HCT116 (cell line): Measurements from ENCODE around the gene C19orf44. TPM values are rescaled to one million over a fixed set of nuclear protein-coding genes. Genes with fewer than 3 reads are reported as not detected.

Experiments used
- ATAC-seq: fragments of 200-7000 bp; cut with Tn5 transposase; 2 replicates; pipeline ENCODE4 v1.9.1; 2020; ENCODE audit warnings: mild to moderate bottlenecking, moderate library complexity
- BruUV-seq: library from RNA; stranded (reverse); fragments of 400-500 nt; replicated peaks from 2 replicates; lab custom pipeline; 2021; lab: Mats Ljungman, UMichigan
- CTCF ChIA-PET: fragments of 300-600 bp; sonication (Branson Sonifier 250); formaldehyde crosslinking; loops from one replicate; lab custom pipeline; 2021; ENCODE audit warnings: antibody characterized with exemption; lab: Charles Lee
- POLR2A ChIA-PET: fragments of 300-600, 350-600 bp; sonication (Branson Sonifier 250); formaldehyde crosslinking; loops from one replicate; lab custom pipeline; 2021; ENCODE audit warnings: antibody characterized with exemption; lab: Charles Lee
- RAD21 ChIA-PET, 2 experiments: fragments of 300-600 bp; sonication (Branson Sonifier 250); formaldehyde crosslinking; loops; one replicate each; lab custom pipeline; 2023; ENCODE audit warnings: low total read pairs in 2 of 2; ENCODE audit not compliant: uncharacterized antibody in 2 of 2, unreplicated experiment in 2 of 2, low non-redundant PET in 1 of 2; lab: Charles Lee
- DNase-seq: peaks from one replicate; pipeline ENCODE4 v3.0.0-alpha.2; 2010; ENCODE audit warnings: low read depth, low spot score
- H2AFZ ChIP-seq: fragments of 200-600 bp; shearing (Covaris generic), sonication (generic); 2 replicates; pipeline ENCODE4 v1.6.1; 2017; ENCODE audit warnings: low read depth, mixed run types, mixed read lengths, antibody characterized with exemption, low read length; ENCODE audit not compliant: poor library complexity, severe bottlenecking
- H3K27ac ChIP-seq: 2 replicates; pipeline ENCODE4 v1.5.1; 2012; ENCODE audit warnings: low read depth, low read length
- H3K27me3 ChIP-seq: fragments of 200-600 bp; sonication (generic); 2 replicates; pipeline ENCODE4 v1.6.1; 2016; ENCODE audit warnings: mixed run types, low read length, mixed read lengths; ENCODE audit not compliant: insufficient read depth
- H3K36me3 ChIP-seq, 2 experiments: fragments of 200-500 bp in 1 of 2; fragments of 200-600 bp in 1 of 2; sonication (Bioruptor generic) in 1 of 2; sonication (generic) in 1 of 2; 2 replicates each; pipeline versions ENCODE4 v1.5.1 to v1.6.1; 2014 to 2016; ENCODE audit warnings: low read length in 2 of 2, inconsistent platforms in 1 of 2, mixed read lengths in 1 of 2, mixed run types in 1 of 2; ENCODE audit not compliant: insufficient read depth in 2 of 2, control insufficient read depth in 1 of 2
- H3K4me1 ChIP-seq, 2 experiments: fragments of 200-600 bp in 1 of 2; sonication (generic) in 1 of 2; 2 replicates each; pipeline versions ENCODE4 v1.5.1 to v1.6.1; 2012 to 2017; ENCODE audit warnings: low read length in 2 of 2, inconsistent platforms in 1 of 2, mild to moderate bottlenecking in 1 of 2, mixed read lengths in 1 of 2, mixed run types in 1 of 2, moderate library complexity in 1 of 2; ENCODE audit not compliant: insufficient read depth in 2 of 2, control insufficient read depth in 1 of 2
- H3K4me2 ChIP-seq: fragments of 200-600 bp; sonication (generic); 2 replicates; pipeline ENCODE4 v1.6.1; 2017; ENCODE audit warnings: mixed run types, low read length, mixed read lengths
- H3K4me3 ChIP-seq, 2 experiments: fragments of 200-600 bp in 1 of 2; sonication (generic) in 1 of 2; replicated peaks in 1 of 2; 2 replicates each; pipeline ENCODE4 v1.5.1; 2011 to 2016; ENCODE audit warnings: low read length in 2 of 2, control low read depth in 1 of 2, low read depth in 1 of 2, mild to moderate bottlenecking in 1 of 2, mixed read lengths in 1 of 2, mixed run types in 1 of 2
- H3K79me2 ChIP-seq: fragments of 200-600 bp; sonication (generic); 2 replicates; pipeline ENCODE4 v1.6.1; 2017; ENCODE audit warnings: mild to moderate bottlenecking, mixed run types, low read length, moderate library complexity, mixed read lengths; ENCODE audit not compliant: insufficient read depth
- H3K9ac ChIP-seq: fragments of 200-600 bp; sonication (generic); 2 replicates; pipeline ENCODE4 v1.6.1; 2016; ENCODE audit warnings: low read length, mixed read lengths
- H3K9me2 ChIP-seq: fragments of 200-600 bp; sonication (generic), shearing (Covaris generic); 2 replicates; pipeline ENCODE4 v1.6.1; 2017; ENCODE audit warnings: mixed run types, mild to moderate bottlenecking, moderate library complexity; ENCODE audit not compliant: insufficient read depth
- H3K9me3 ChIP-seq, 2 experiments: fragments of 200-500 bp in 1 of 2; fragments of 200-600 bp in 1 of 2; sonication (Bioruptor generic) in 1 of 2; sonication (generic) in 1 of 2; 2 replicates each; pipeline ENCODE4 v1.6.1; 2014 to 2017; ENCODE audit warnings: low read length in 2 of 2, mixed read lengths in 2 of 2, inconsistent platforms in 1 of 2, low read depth in 1 of 2, mild to moderate bottlenecking in 1 of 2, mixed run types in 1 of 2, moderate library complexity in 1 of 2; ENCODE audit not compliant: control insufficient read depth in 1 of 2, insufficient read depth in 1 of 2
- H4K20me1 ChIP-seq: fragments of 200-600 bp; sonication (generic), shearing (Covaris generic); 2 replicates; pipeline ENCODE4 v1.6.1; 2017; ENCODE audit warnings: mixed run types, mild to moderate bottlenecking, moderate library complexity; ENCODE audit not compliant: insufficient read depth
- SP1 ChIP-seq: IDR thresholded peaks from 2 replicates; pipeline ENCODE4 v1.6.1; 2012; ENCODE audit warnings: low read depth
- SRF ChIP-seq: IDR thresholded peaks from 2 replicates; pipeline ENCODE4 v1.6.1; 2012; ENCODE audit warnings: low read depth
- YY1 ChIP-seq: IDR thresholded peaks from 2 replicates; pipeline ENCODE4 v1.6.1; 2011; ENCODE audit warnings: low read length, low read depth, moderate library complexity, mild to moderate bottlenecking; ENCODE audit not compliant: insufficient replicate concordance; ENCODE audit errors: extremely low read depth
- ZFX ChIP-seq: fragments of 450-650 bp; IDR thresholded peaks from 2 replicates; pipeline ENCODE4 v1.6.1; 2017
- intact Hi-C: fragments of 100-400 bp; cut with micrococcal nuclease; formaldehyde crosslinking; loops from 2 replicates; pipeline ENCODE4 v1.10.0; 2022
- total RNA-seq: library from RNA; stranded (reverse); gene quantifications from one replicate; pipeline ENCODE4 v1.2.1, GENCODE V29; 2021; ENCODE audit not compliant: unreplicated experiment
- TF ChIP-seq, protein P1 (sequence below): IDR thresholded peaks from 2 replicates; pipeline ENCODE4 v1.6.1; 2012; ENCODE audit warnings: low read depth

C19orf44 gene
- total RNA-seq, 1 experiment from 2014 or later = 6.8 TPM

DNA sequence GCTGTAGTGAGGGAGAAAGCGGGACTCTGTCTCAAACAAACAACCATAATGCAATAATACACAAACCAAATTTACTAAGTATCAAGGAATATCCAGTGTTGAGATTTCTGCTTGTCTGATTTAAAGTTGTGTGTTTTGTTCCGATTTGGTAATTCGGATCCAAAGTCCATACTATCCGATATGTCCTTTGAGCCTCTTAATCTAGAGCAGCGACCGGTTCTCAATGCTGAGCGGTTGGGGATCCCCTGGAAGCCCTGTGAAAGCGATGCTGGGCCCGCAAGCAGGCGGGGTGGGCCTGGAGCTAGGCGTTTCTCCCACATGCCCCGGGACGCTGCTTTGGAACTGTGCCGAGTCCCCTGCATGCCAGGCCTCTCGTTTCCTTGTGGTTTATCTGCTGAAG lies 20.2 kb downstream of the C19orf44 start:
- BruUV-seq = no TSS peak
- H4K20me1 ChIP-seq = no peaks in the 10 kb centered on the region
- no peaks in the 10 kb centered on the region for H3K9me3 ChIP-seq
- CTCF ChIA-PET = no interaction called here
- H3K79me2 ChIP-seq = no peaks in the 10 kb centered on the region
- no peak overlapping the region for H3K4me2 ChIP-seq
- no peak overlapping the region for H2AFZ ChIP-seq
- RAD21 ChIA-PET = no interaction called here
- no peak overlapping the region for H3K9ac ChIP-seq
- H3K9me2 ChIP-seq = no peaks in the 10 kb centered on the region
- no peaks in the 10 kb centered on the region for H3K27me3 ChIP-seq
- H3K36me3 ChIP-seq = peaks cover 24 to 39% of the 10 kb centered on the region in 2 experiments; a peak in 3 of 4 replicates
- DNase-seq (no peak), ATAC-seq (no peak)
- POLR2A ChIA-PET = no interaction called here
- intact Hi-C loops = no loop called here
- TF ChIP-seq, protein P1, sequence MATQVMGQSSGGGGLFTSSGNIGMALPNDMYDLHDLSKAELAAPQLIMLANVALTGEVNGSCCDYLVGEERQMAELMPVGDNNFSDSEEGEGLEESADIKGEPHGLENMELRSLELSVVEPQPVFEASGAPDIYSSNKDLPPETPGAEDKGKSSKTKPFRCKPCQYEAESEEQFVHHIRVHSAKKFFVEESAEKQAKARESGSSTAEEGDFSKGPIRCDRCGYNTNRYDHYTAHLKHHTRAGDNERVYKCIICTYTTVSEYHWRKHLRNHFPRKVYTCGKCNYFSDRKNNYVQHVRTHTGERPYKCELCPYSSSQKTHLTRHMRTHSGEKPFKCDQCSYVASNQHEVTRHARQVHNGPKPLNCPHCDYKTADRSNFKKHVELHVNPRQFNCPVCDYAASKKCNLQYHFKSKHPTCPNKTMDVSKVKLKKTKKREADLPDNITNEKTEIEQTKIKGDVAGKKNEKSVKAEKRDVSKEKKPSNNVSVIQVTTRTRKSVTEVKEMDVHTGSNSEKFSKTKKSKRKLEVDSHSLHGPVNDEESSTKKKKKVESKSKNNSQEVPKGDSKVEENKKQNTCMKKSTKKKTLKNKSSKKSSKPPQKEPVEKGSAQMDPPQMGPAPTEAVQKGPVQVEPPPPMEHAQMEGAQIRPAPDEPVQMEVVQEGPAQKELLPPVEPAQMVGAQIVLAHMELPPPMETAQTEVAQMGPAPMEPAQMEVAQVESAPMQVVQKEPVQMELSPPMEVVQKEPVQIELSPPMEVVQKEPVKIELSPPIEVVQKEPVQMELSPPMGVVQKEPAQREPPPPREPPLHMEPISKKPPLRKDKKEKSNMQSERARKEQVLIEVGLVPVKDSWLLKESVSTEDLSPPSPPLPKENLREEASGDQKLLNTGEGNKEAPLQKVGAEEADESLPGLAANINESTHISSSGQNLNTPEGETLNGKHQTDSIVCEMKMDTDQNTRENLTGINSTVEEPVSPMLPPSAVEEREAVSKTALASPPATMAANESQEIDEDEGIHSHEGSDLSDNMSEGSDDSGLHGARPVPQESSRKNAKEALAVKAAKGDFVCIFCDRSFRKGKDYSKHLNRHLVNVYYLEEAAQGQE = no peak
- TF ChIP-seq SRF = no peak
- H3K4me3 ChIP-seq = no peak overlapping the region
- no peaks in the 10 kb centered on the region for H3K4me1 ChIP-seq
- H3K27ac ChIP-seq = no peak overlapping the region

- no peaks in the 10 kb centered on the region for H3K4me1 ChIP-seq
- H3K27ac ChIP-seq = no peak overlapping the region
- no peaks in the 10 kb centered on the region for H3K79me2 ChIP-seq
- no peaks in the 10 kb centered on the region for H3K9me3 ChIP-seq
- no peak overlapping the region for H3K4me2 ChIP-seq
- BruUV-seq = no TSS peak
- DNase-seq = no peak
- no peak overlapping the region for H3K4me3 ChIP-seq
- H3K27me3 ChIP-seq = no peaks in the 10 kb centered on the region
- ATAC-seq = peak; percentile 16; the same call in 1 of the 2 replicates
- H2AFZ ChIP-seq = no peak overlapping the region
- peaks cover 27 to 45% of the 10 kb centered on the region in 2 experiments; a peak in 3 of 4 replicates for H3K36me3 ChIP-seq
- TF ChIP-seq YY1 (no peak), ZFX (no peak), SP1 (no peak)
- H3K9ac ChIP-seq = no peak overlapping the region
- RAD21 ChIA-PET = no interaction called here
- POLR2A ChIA-PET = no interaction called here
- H4K20me1 ChIP-seq = no peaks in the 10 kb centered on the region
- H3K9me2 ChIP-seq = no peaks in the 10 kb centered on the region
- CTCF ChIA-PET = no interaction called here
- intact Hi-C loops = no loop called here
These were observed 20.9 kb downstream of the C19orf44 start for GRCh38 chr19:16516923-16517610.
